ENCODE data around the gene NYAP2. TPM values are rescaled to one million over a fixed set of nuclear protein-coding genes. Genes with fewer than 3 reads are reported as not detected.

The NYAP2 gene
- total RNA-seq (under 1 TPM in 1 of 4 donors, not detected in 3; 0.36 TPM), polyA plus RNA-seq (under 1 TPM in 1 of 3 donors, not detected in 2; 0.03 TPM)

DNA sequence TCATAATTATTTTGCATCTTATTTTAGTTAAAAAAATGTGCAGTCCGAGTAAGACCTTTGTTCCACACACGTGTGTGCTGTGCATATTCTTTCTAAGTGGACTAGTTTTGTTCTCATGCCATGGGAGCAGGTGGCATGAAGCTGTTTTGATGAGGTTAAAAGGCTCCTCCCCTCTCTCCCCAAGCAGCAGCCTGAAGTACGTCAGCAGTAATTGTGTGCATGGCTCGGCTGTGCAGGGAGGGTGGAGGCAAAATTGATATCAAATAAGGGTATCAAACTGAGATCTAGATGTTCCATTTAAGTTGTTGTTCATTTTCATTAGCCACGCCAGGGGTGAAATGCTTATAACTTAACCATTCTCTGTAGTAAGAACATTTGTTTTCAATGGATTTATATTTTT is at the start of gene NYAP2:
Gene NYAP2 (plus strand): TSS at position 207 of the 400 bp plus-strand sequence. CDS start 9,171 bp downstream, outside the sequence.
- Histone ChIP-seq H3K9me3 (no peaks in the 10 kb centered on the region), H3K4me1 (no peaks in the 10 kb centered on the region), H3K27ac (no peak within 1 kb of the TSS), H3K4me3 (no peak within 1 kb of the TSS), H3K27me3 (no peaks in the 10 kb centered on the region), H3K36me3 (no peaks in the 10 kb centered on the region)
- DNase-seq: no peak
- no peak for TF ChIP-seq POLR2A (IDR thresholded peaks at IDR 0.05)
- 44 to 65% methylated on average over 5 of the region's 5 CpGs for WGBS, 2 donors
- intact Hi-C loops (cut with DNase I): no loop called here

DNA sequence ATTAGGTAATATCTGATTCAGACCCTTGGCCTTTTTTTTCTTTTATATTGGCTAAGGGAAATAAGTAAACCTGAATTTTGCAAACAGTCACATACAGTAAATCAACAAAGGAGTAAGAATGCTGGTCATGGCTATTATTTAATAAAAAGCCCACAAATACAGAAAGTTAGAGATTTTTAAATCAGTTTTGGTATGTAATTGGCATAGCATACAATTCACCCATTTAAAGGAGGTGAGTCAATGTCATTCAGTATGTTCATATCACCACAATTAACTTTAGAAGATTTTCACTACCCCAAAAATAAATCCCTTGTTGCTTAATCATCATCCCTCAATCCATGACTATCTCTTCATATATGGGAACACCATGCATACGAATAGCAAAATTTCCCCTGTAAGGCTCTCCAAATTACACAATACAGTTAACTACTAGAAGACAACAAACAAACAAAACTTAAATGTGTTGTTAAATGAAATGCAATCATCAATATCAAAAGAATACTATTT is 45.9 kb upstream of the NYAP2 start:
- 88 to 90% methylated on average over 1 of the region's 1 CpG for WGBS, 2 donors
- no peaks in the 10 kb centered on the region for H3K36me3 ChIP-seq
- no peak overlapping the region for H3K27ac ChIP-seq

DNA sequence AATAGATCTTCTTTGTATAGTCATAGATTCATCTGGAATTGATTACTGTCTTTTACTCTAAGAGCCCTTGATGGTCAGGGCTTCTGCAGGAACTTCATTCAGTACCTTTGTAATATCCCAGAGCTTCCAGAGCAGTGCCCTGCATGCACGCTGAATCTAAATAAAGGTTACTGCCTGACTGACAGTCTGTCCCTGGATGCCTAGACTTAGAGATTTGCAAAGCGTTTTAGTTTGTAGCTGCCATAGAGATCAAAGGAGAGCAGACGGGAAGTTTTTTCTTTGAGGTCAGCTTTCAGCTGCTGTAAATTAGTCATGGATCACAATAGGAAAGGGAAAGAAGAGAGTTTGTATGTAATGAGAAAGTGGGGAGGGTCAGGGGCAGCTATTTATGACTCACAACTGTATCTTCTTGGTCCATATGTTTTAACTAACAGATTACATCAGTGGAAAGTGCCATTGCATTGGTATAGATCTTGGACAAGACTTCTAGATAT is 45.2 kb upstream of the NYAP2 start:
- intact Hi-C loops (cut with DNase I): no loop called here
- no peaks in the 10 kb centered on the region for H3K4me1 ChIP-seq
- H3K27ac ChIP-seq: no peak overlapping the region
- DNase-seq: no peak
- H3K4me3 ChIP-seq: no peak overlapping the region
- no peaks in the 10 kb centered on the region for H3K9me3 ChIP-seq
- no peaks in the 10 kb centered on the region for H3K36me3 ChIP-seq
- 7 to 14% methylated on average over 3 of the region's 3 CpGs for WGBS, 2 donors
- H3K27me3 ChIP-seq: no peaks in the 10 kb centered on the region
- TF ChIP-seq, protein P1, sequence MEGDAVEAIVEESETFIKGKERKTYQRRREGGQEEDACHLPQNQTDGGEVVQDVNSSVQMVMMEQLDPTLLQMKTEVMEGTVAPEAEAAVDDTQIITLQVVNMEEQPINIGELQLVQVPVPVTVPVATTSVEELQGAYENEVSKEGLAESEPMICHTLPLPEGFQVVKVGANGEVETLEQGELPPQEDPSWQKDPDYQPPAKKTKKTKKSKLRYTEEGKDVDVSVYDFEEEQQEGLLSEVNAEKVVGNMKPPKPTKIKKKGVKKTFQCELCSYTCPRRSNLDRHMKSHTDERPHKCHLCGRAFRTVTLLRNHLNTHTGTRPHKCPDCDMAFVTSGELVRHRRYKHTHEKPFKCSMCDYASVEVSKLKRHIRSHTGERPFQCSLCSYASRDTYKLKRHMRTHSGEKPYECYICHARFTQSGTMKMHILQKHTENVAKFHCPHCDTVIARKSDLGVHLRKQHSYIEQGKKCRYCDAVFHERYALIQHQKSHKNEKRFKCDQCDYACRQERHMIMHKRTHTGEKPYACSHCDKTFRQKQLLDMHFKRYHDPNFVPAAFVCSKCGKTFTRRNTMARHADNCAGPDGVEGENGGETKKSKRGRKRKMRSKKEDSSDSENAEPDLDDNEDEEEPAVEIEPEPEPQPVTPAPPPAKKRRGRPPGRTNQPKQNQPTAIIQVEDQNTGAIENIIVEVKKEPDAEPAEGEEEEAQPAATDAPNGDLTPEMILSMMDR (IDR thresholded peaks at IDR 0.05): no peak
- TF ChIP-seq EP300 (IDR thresholded peaks at IDR 0.05) (no peak), POLR2AphosphoS5 (IDR thresholded peaks at IDR 0.05) (no peak), POLR2A (IDR thresholded peaks at IDR 0.05) (no peak)

More for the DNA sequence above, 45.9 kb upstream of the NYAP2 start:
- DNase-seq: no peak
- TF ChIP-seq POLR2A (IDR thresholded peaks at IDR 0.05): no peak
- TF ChIP-seq EP300 (IDR thresholded peaks at IDR 0.05): no peak
- TF ChIP-seq, protein P1 (IDR thresholded peaks at IDR 0.05): no peak
- no peak for TF ChIP-seq POLR2AphosphoS5 (IDR thresholded peaks at IDR 0.05)
- Histone ChIP-seq H3K4me3 (no peak overlapping the region), H3K27me3 (no peaks in the 10 kb centered on the region), H3K9me3 (no peaks in the 10 kb centered on the region), H3K4me1 (no peaks in the 10 kb centered on the region)
- intact Hi-C loops (cut with DNase I): no loop called here

DNA sequence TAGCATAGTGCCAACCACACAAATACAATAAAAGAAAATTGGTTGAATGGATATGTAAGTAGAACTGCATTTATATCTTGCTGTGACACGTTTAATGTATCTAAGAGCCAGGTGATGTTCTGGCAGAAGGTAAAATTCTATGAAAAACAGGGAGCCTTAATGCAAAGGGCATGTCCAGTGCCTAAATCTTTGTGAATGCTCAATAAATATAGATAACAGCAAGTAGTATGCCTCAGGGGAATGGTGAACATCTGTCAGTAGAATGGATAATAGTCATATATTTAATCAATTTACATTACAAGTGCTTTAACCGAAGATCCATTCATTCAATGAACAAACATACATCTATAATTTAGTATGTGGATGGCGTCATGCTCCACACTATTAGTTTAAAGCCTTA is 43.7 kb upstream of the NYAP2 start:
- H3K27ac ChIP-seq: no peak overlapping the region
- H3K36me3 ChIP-seq: no peaks in the 10 kb centered on the region
- no peaks in the 10 kb centered on the region for H3K27me3 ChIP-seq
- no peaks in the 10 kb centered on the region for H3K9me3 ChIP-seq
- 80 to 82% methylated on average over 3 of the region's 3 CpGs for whole genome bisulfite sequencing, 2 donors
- H3K4me1 ChIP-seq: no peaks in the 10 kb centered on the region
- TF ChIP-seq, protein P1 (IDR thresholded peaks at IDR 0.05): no peak
- TF ChIP-seq POLR2A (IDR thresholded peaks at IDR 0.05) (no peak), EP300 (IDR thresholded peaks at IDR 0.05) (no peak), POLR2AphosphoS5 (IDR thresholded peaks at IDR 0.05) (no peak)
- DNase-seq: no peak
- H3K4me3 ChIP-seq: no peak overlapping the region
- intact Hi-C loops (cut with DNase I): no loop called here

DNA sequence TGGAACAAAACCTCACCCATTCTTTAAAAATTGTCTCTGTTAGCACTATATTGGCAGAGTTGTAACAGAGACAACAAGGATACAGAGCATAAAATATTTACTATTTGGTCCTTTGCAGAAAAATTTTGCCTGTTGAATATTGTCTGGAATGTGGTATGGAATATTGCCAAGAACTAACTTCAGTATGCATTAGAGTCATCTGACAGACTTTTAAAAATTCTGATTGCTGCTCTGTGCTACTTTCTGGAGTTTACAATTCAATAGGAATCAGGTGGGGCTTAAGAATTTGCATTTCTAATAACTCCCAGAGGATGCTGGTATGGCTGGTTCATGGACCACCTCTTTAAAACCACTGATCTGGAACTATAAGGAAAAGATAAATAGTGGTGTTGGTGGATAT is 32.8 kb upstream of the NYAP2 start:
- H3K4me1 ChIP-seq: no peaks in the 10 kb centered on the region
- no peak overlapping the region for H3K27ac ChIP-seq
- DNase-seq: no peak
- no peaks in the 10 kb centered on the region for H3K36me3 ChIP-seq
- intact Hi-C loops (cut with DNase I): no loop called here
- H3K9me3 ChIP-seq: no peaks in the 10 kb centered on the region
- no peak overlapping the region for H3K4me3 ChIP-seq
- TF ChIP-seq POLR2A (IDR thresholded peaks at IDR 0.05): no peak
- TF ChIP-seq EP300 (IDR thresholded peaks at IDR 0.05): no peak
- TF ChIP-seq, protein P1 (IDR thresholded peaks at IDR 0.05): no peak
- TF ChIP-seq POLR2AphosphoS5 (IDR thresholded peaks at IDR 0.05): no peak
- H3K27me3 ChIP-seq: no peaks in the 10 kb centered on the region
